Right lobe of liver (tissue), 4 donors: Measurements from ENCODE around the gene GAS2L1.

Experiments
- CTCF ChIP-seq, 4 donors: fragments of 200-600 bp in 3 of 4; fragments of 450-650 bp in 1 of 4; IDR thresholded peaks; one replicate each; pipeline versions ENCODE4 v1.5.1 to v1.8.0; 2016 to 2022; ENCODE audit warnings: antibody characterized with exemption in 4 of 4, mild to moderate bottlenecking in 2 of 4
- POLR2A ChIP-seq: fragments of 450-650 bp; IDR thresholded peaks from one replicate; pipeline ENCODE4 v1.6.1; 2017; ENCODE audit warnings: antibody characterized with exemption, mild to moderate bottlenecking
- donor health status: DM: no; HTN: no; CAD: no.
- donor health status: DM: no; HTN: no; CAD: no.
- donor health status: DM: no; HTN: yes; CAD: no.

- TF ChIP-seq CTCF (IDR thresholded peaks at IDR 0.05) (no peak), POLR2A (no peak)
Observed at GRCh38 chr22:29332886-29333496, 26.5 kb downstream of the GAS2L1 start.
